ENCODE data around the gene COPRS.

COPRS gene

GRCh38 chr17:31806921-31807320 lies 52.1 kb downstream of the COPRS start:
- no peak for DNase-seq

GRCh38 chr17:31803494-31804213 lies 55.4 kb downstream of the COPRS start:
- peak; percentile 72 for DNase-seq

- no peak for DNase-seq
Measured at GRCh38 chr17:31802502-31802901, 56.5 kb downstream of the COPRS start.
